Measurements from ENCODE around the gene RSPO1. TPM values are rescaled to one million over a fixed set of nuclear protein-coding genes. Genes with fewer than 3 reads are reported as not detected.

Gene RSPO1
- total and polyA plus RNA-seq, 2 experiments from 2014 or later: 0.22 TPM; not detected in 1

- 57% methylated on average over 5 of the region's 5 CpGs for WGBS, 2 experiments (ENCODE audit: low coverage in 1 of 2, low lambda C conversion rate in 2 of 2, missing lambda C conversion rate in 2 of 2)
- in situ Hi-C loops (cut with MboI): no loop called here
- TF ChIP-seq EZH2phosphoT487 (IDR thresholded peaks at IDR 0.05; ENCODE audit: insufficient read depth, low read depth) (no peak), EZH2 (IDR thresholded peaks at IDR 0.05; ENCODE audit: insufficient read depth, poor library complexity, severe bottlenecking) (no peak)
- Histone ChIP-seq H3K4me2 (ENCODE audit: unreplicated experiment) (no peak overlapping the region), H3F3A (ENCODE audit: insufficient read depth) (peaks cover 9% of the 10 kb centered on the region; the same call in 1 of the 2 replicates), H3K27ac (no peak overlapping the region), H3K9me2 (ENCODE audit: insufficient read depth) (no peaks in the 10 kb centered on the region), H3K4me3 (no peak overlapping the region), H3K9me3 (ENCODE audit: low read depth) (no peaks in the 10 kb centered on the region), H3K9ac (no peak overlapping the region), H3K27me3 (replicated peaks; ENCODE audit: insufficient read depth) (no peaks in the 10 kb centered on the region), H3K79me2 (ENCODE audit: insufficient read depth) (peaks cover 8% of the 10 kb centered on the region), H2AFZ (no peak overlapping the region), H4K20me1 (ENCODE audit: insufficient read depth) (no peaks in the 10 kb centered on the region), H3K36me3 (ENCODE audit: low read depth) (no peaks in the 10 kb centered on the region), H3K4me1 (ENCODE audit: insufficient read depth) (0 out of 2 replicates have a peak, but pooled peaks cover 6% of the 10 kb centered on the region)
- no peak for DNase-seq
Observed at GRCh38 chr1:37599940-37600339, 34.8 kb downstream of the RSPO1 start.

GRCh38 chr1:37596182-37596667 lies 38.5 kb downstream of the RSPO1 start:
- Histone ChIP-seq H3K9ac (peak overlapping the region; percentile 94), H3K79me2 (ENCODE audit: insufficient read depth) (peaks cover 45% of the 10 kb centered on the region), H4K20me1 (ENCODE audit: insufficient read depth) (no peaks in the 10 kb centered on the region), H3K27me3 (replicated peaks; ENCODE audit: insufficient read depth) (no peaks in the 10 kb centered on the region), H3K4me3 (peak overlapping the region; percentile 99), H2AFZ (peak overlapping the region; percentile 98), H3K27ac (peak overlapping the region; percentile 96), H3K9me3 (ENCODE audit: low read depth) (no peaks in the 10 kb centered on the region), H3F3A (ENCODE audit: insufficient read depth) (peaks cover 9% of the 10 kb centered on the region; the same call in 1 of the 2 replicates), H3K36me3 (ENCODE audit: low read depth) (peaks cover 19% of the 10 kb centered on the region), H3K4me1 (ENCODE audit: insufficient read depth) (peaks cover 20% of the 10 kb centered on the region), H3K4me2 (ENCODE audit: unreplicated experiment) (peak overlapping the region; percentile 100), H3K9me2 (ENCODE audit: insufficient read depth) (no peaks in the 10 kb centered on the region)
- in situ Hi-C loops (cut with MboI): no loop called here
- no peak for DNase-seq
- 3% methylated on average over 3 of the region's 3 CpGs for WGBS, 2 experiments (ENCODE audit: low coverage in 1 of 2, low lambda C conversion rate in 2 of 2, missing lambda C conversion rate in 2 of 2)
- TF ChIP-seq EZH2phosphoT487 (IDR thresholded peaks at IDR 0.05; ENCODE audit: insufficient read depth, low read depth): no peak
- TF ChIP-seq EZH2 (IDR thresholded peaks at IDR 0.05; ENCODE audit: insufficient read depth, poor library complexity, severe bottlenecking): no peak

- H3K27me3 ChIP-seq (replicated peaks; ENCODE audit: insufficient read depth): no peaks in the 10 kb centered on the region
- H3K36me3 ChIP-seq (ENCODE audit: low read depth): peaks cover 24% of the 10 kb centered on the region
- peak; percentile 100 for DNase-seq
- no peaks in the 10 kb centered on the region for H3K9me2 ChIP-seq (ENCODE audit: insufficient read depth)
- peaks cover 9% of the 10 kb centered on the region; the same call in 1 of the 2 replicates for H3F3A ChIP-seq (ENCODE audit: insufficient read depth)
- H3K9ac ChIP-seq: peak within 1 kb of the TSS; percentile 94
- peaks cover 51% of the 10 kb centered on the region for H3K79me2 ChIP-seq (ENCODE audit: insufficient read depth)
- WGBS, 2 experiments (ENCODE audit: low coverage in 1 of 2, low lambda C conversion rate in 2 of 2, missing lambda C conversion rate in 2 of 2): 1% methylated on average over 49 to 51 of the region's 51 CpGs
- H3K9me3 ChIP-seq (ENCODE audit: low read depth): no peaks in the 10 kb centered on the region
- H3K4me2 ChIP-seq (ENCODE audit: unreplicated experiment): peak within 1 kb of the TSS; percentile 100
- peak within 1 kb of the TSS; percentile 96 for H3K27ac ChIP-seq
- H2AFZ ChIP-seq: peak within 1 kb of the TSS; percentile 98
- TF ChIP-seq EZH2 (IDR thresholded peaks at IDR 0.05; ENCODE audit: insufficient read depth, poor library complexity, severe bottlenecking) (no peak), EZH2phosphoT487 (IDR thresholded peaks at IDR 0.05; ENCODE audit: insufficient read depth, low read depth) (no peak)
- H3K4me3 ChIP-seq: peak within 1 kb of the TSS; percentile 99
- in situ Hi-C loops (cut with MboI): no loop called here
- H4K20me1 ChIP-seq (ENCODE audit: insufficient read depth): no peaks in the 10 kb centered on the region
- H3K4me1 ChIP-seq (ENCODE audit: insufficient read depth): peaks cover 20% of the 10 kb centered on the region
Observed at GRCh38 chr1:37595440-37596181, 39.1 kb downstream of the RSPO1 start, which contains the start of gene GNL2. Gene GNL2, minus strand, starts transcription at chr1:37595937. Its CDS starts 115 bp downstream, at chr1:37595822.

GRCh38 chr1:37593726-37594125 lies 41.0 kb downstream of the RSPO1 start:
- H3K27ac ChIP-seq: no peak overlapping the region
- no peak overlapping the region for H2AFZ ChIP-seq
- in situ Hi-C loops (cut with MboI): no loop called here
- peaks cover 70% of the 10 kb centered on the region for H3K79me2 ChIP-seq (ENCODE audit: insufficient read depth)
- H3K4me1 ChIP-seq (ENCODE audit: insufficient read depth): peaks cover 20% of the 10 kb centered on the region
- peak overlapping the region; percentile 99 for H3K4me3 ChIP-seq
- no peaks in the 10 kb centered on the region for H4K20me1 ChIP-seq (ENCODE audit: insufficient read depth)
- H3K9me2 ChIP-seq (ENCODE audit: insufficient read depth): no peaks in the 10 kb centered on the region
- no peaks in the 10 kb centered on the region for H3K9me3 ChIP-seq (ENCODE audit: low read depth)
- TF ChIP-seq EZH2 (IDR thresholded peaks at IDR 0.05; ENCODE audit: insufficient read depth, poor library complexity, severe bottlenecking) (no peak), EZH2phosphoT487 (IDR thresholded peaks at IDR 0.05; ENCODE audit: insufficient read depth, low read depth) (no peak)
- H3K36me3 ChIP-seq (ENCODE audit: low read depth): peaks cover 35% of the 10 kb centered on the region
- H3K9ac ChIP-seq: no peak overlapping the region
- H3F3A ChIP-seq (ENCODE audit: insufficient read depth): peaks cover 9% of the 10 kb centered on the region; the same call in 1 of the 2 replicates
- no peaks in the 10 kb centered on the region for H3K27me3 ChIP-seq (replicated peaks; ENCODE audit: insufficient read depth)
- no peak for DNase-seq
- peak overlapping the region; percentile 98 for H3K4me2 ChIP-seq (ENCODE audit: unreplicated experiment)
- WGBS, 2 experiments (ENCODE audit: low coverage in 1 of 2, low lambda C conversion rate in 2 of 2, missing lambda C conversion rate in 2 of 2): 94% methylated on average over 6 of the region's 6 CpGs

Data from GM23248 (cell line).